HG02938 (cell line): ENCODE results near the gene WDHD1.
"Not testable (repeated sequence)": the region's sequence is repeated elsewhere in the genome, so short reads cannot be mapped to it uniquely, and the experiment has no call there.

Experiments used
- ATAC-seq: cut with Tn5 transposase; IDR thresholded peaks from one replicate; pipeline ENCODE4 v1.9.1; 2021; ENCODE audit warnings: mild to moderate bottlenecking, moderate library complexity; ENCODE audit not compliant: unreplicated experiment

The WDHD1 gene, protein sequence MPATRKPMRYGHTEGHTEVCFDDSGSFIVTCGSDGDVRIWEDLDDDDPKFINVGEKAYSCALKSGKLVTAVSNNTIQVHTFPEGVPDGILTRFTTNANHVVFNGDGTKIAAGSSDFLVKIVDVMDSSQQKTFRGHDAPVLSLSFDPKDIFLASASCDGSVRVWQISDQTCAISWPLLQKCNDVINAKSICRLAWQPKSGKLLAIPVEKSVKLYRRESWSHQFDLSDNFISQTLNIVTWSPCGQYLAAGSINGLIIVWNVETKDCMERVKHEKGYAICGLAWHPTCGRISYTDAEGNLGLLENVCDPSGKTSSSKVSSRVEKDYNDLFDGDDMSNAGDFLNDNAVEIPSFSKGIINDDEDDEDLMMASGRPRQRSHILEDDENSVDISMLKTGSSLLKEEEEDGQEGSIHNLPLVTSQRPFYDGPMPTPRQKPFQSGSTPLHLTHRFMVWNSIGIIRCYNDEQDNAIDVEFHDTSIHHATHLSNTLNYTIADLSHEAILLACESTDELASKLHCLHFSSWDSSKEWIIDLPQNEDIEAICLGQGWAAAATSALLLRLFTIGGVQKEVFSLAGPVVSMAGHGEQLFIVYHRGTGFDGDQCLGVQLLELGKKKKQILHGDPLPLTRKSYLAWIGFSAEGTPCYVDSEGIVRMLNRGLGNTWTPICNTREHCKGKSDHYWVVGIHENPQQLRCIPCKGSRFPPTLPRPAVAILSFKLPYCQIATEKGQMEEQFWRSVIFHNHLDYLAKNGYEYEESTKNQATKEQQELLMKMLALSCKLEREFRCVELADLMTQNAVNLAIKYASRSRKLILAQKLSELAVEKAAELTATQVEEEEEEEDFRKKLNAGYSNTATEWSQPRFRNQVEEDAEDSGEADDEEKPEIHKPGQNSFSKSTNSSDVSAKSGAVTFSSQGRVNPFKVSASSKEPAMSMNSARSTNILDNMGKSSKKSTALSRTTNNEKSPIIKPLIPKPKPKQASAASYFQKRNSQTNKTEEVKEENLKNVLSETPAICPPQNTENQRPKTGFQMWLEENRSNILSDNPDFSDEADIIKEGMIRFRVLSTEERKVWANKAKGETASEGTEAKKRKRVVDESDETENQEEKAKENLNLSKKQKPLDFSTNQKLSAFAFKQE

DNA sequence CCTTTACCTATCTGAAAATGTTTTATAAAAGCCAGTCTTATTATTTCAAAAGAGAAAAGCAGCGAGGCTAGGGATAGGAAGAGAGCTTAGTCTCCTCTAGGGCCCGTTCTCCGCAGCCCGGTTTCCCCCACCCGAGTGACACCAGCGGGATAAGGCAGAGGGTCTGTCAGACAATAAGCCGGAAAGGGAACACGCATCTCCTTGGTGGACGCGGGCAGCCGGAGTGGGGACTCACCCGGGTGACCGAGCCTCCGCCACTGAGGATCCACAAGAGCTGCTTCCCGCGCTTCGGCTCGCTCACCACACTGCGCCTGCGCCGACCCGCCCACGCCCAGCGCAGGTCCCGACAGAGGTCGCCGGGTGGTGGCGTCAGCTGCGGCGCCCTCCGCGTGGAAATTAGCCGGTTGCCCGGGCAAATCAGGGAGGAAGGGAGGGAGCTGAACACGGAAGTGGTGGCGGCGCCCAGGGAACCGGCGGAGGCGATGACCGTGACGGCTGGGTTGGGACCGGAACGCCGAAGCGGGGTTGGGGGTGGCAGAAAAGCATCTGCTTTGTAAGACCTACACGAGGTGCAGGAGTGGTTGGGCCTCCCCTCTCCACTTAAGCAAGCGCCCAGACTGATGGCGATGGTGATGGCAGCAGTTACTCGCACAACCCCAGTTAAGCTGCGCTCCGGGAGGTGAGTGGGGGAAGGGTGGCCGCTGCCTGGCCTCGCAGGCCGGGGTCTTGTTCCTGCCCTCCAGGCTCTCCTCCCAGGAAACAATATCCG lies at the start of gene WDHD1, which contains the start of gene SOCS4:
TSS of gene WDHD1 (minus strand) at position 307 of the 769 bp plus-strand sequence. CDS start 312 bp downstream, outside the sequence.
TSS of gene SOCS4 (plus strand) at position 444 of the 769 bp plus-strand sequence. CDS start 15,806 bp downstream, outside the sequence.
- ATAC-seq = peak; percentile 91

GRCh38 chr14:55075628-55076175 lies 48.8 kb upstream of the WDHD1 start:
- ATAC-seq = no peak

DNA sequence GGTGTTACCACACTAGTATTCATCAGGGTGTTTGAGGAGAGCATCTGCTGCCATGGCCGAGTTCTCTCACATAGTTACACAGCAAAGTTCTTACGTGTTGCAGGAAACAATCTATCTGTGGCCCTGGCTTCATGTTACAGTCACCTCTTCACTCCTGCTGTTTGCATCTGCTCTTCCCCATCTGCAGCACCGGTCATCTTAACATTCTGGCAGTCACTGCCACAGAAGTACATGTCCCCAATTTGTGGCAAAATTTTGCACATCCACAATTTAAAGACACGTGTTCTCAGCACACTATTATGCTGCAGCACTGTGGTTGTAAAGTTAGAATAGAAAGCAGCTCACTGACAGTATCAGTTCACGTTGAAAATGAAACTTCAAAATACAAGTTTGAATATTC lies 47.8 kb upstream of the WDHD1 start:
- ATAC-seq = peak; percentile 42

GRCh38 chr14:55073856-55074255 lies 47.0 kb upstream of the WDHD1 start:
- ATAC-seq = no peak

- ATAC-seq = peak; percentile 54
These were observed 45.2 kb upstream of the WDHD1 start for GRCh38 chr14:55071870-55072640.

- ATAC-seq = no peak
These were observed 44.1 kb upstream of the WDHD1 start for GRCh38 chr14:55070981-55071411.

- peak; percentile 60 for ATAC-seq
These were observed 39.3 kb upstream of the WDHD1 start for GRCh38 chr14:55066223-55066622.

GRCh38 chr14:55065411-55065810 lies 38.5 kb upstream of the WDHD1 start:
- no peak for ATAC-seq

DNA sequence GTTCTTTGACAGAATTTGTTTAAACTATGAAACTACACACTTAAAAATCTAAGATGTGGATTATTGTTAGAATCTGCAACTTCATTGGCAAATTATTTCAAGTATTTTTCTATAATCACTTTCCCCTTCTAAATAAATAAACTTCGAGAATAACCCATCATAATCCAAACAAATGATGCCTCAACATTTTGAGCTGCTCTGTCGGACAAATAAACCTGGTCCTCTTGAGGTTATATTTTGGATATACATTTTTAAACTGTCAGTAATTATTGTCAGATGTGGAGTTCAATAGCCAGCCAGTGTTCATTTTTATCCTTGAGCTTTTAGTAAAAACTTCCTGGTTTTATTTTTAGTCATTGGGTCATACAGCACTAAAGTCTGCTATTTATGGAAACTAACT lies 38.0 kb upstream of the WDHD1 start:
- ATAC-seq = not testable (repeated sequence)

DNA sequence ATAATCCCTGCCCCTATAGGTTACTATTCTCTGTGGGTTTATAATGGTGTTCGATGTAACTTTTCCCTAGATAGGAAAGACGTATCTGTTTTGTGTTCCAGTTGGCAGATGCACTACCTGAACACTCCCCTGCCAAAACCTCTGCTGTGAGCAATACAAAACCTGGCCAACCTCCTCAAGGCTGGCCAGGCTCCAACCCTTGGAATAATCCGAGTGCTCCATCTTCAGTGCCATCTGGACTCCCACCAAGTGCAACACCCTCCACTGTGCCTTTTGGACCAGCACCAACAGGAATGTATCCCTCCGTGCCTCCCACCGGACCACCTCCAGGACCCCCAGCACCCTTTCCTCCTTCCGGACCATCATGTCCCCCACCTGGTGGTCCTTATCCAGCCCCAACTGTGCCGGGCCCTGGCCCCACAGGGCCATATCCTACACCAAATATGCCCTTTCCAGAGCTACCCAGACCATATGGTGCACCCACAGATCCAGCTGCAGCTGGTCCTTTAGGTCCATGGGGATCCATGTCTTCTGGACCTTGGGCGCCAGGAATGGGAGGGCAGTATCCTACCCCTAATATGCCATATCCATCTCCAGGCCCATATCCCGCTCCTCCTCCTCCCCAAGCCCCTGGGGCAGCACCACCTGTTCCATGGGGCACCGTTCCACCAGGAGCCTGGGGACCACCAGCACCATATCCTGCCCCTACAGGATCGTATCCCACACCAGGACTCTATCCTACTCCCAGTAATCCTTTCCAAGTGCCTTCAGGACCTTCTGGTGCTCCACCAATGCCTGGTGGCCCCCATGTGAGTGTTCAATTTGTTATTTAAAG lies 35.8 kb upstream of the WDHD1 start:
- ATAC-seq = no peak

DNA sequence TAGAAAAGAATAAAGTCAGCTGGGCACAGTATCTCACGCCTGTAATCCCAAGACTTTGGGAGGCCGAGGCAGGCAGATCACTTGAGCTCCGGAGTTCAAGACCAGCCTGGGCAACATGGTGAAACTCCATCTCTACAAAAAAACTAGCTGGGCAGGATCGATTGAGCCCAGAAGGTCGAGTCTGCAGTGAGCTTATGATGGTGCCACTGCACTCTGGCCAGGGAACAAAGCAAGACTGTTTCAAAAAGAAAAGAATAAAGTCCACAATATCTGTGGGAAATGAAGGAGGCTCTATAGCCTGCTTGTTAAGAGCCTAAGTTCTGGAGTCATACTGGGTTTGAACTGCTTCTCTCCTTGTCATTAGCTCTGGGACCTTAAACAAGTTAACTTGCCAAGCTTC lies 32.4 kb upstream of the WDHD1 start:
- ATAC-seq = no peak

GRCh38 chr14:55057919-55058318 lies 31.0 kb upstream of the WDHD1 start:
- ATAC-seq = no peak

GRCh38 chr14:55054098-55054497 lies 27.2 kb upstream of the WDHD1 start:
- ATAC-seq = no peak

DNA sequence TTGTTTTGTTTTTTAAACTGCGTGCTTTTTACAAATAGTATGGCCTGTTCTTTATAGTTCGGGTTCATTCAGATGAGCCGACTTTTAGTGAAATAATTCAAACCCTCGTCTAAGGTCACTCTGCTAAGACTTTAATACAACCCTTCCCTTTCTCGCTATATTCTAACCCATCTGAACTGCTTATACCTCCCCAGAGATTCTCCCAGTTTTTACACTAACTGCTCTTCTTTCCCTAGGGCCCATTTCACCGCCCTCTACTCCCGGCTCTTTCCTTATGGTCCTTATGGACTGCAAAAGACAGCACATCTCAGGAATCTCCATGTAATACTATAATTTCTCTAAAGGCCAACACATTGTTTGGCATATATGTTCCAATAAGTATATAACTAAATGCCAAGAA lies 26.6 kb upstream of the WDHD1 start:
- no peak for ATAC-seq

- ATAC-seq = no peak
These were observed 26.1 kb upstream of the WDHD1 start for GRCh38 chr14:55053018-55053417.

DNA sequence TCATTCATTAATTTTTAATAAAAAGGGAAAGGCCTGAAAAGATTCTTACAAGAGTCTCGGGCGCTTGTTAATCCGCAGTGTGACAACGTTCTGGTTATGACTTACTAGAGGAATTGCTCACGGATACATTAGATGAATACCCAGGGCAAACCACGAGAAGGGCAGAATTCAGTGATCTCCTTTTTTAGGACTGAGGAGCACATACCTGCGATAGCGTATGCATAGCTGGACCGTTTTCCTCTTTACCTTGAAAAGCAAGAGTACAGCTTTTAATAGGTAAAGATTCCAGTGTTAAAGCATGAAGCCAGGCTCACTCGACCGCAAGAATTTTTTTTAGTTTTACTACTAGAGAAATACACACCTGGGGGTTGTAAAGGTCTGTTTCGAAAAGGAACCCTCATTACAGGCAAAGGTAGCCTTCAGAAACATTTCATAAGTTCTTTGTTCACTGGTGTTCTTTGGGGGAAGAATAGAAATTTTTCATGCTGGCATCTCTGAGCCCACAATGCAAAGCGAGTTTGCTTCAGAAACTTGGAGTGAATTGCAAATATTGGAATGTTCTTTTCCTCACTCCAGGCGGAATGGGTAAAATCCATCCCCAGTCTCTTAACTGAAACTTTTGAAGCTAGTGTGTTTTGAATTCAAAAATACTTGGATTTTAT lies 25.5 kb upstream of the WDHD1 start:
- ATAC-seq = peak; percentile 11

DNA sequence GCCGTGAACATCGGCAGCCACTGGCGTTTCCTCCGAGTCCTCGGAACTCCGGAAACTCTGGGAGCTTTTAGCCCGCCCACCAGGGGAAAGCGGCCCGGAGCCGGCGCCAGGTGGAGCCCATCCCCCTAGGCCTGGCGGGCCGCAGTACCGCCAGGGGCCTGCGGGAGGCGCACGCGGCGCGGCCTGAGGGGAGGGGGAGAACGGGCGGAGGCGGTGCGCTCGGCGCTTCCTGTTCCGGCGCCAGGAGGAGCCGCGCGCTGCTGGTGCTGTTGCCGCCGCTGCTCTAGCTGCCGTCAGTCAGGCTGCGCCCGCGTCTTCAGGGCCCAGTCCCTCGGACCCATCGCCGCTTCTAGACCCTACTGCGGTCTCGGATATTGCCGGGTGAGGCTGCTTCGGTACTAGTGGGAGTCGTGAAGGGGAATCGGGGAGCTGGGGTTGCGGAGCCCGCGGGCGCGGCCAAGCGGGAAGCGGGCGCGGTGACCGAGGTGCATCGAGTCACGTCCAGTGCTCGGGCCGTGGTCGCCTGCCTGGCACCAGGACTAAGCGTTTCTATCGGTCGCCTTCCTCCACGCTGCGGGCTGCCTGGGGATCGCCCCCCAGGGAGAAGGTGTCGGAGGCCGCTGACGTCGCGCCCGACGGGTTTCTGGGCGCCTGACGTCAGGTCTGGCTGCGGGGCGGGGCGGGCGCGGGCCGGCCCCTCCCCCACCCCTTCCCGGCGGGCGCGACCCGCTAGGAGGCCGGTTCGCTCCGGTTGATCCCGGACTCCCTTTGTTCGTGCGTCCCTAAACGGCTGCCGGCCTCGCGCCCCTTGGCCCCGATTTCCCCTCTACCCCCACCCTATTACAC lies 24.7 kb upstream of the WDHD1 start, which contains the start of gene MAPK1IP1L:
TSS of gene MAPK1IP1L (plus strand) at position 225 of the 846 bp plus-strand sequence. CDS start 10,037 bp downstream, outside the sequence.
- ATAC-seq = peak; percentile 81
